ENCODE data around the gene TGFBI. TPM values are rescaled to one million over a fixed set of nuclear protein-coding genes. Genes with fewer than 3 reads are reported as not detected.

TGFBI gene
- 5.2 and 12.8 TPM in 2 replicates for total RNA-seq

DNA sequence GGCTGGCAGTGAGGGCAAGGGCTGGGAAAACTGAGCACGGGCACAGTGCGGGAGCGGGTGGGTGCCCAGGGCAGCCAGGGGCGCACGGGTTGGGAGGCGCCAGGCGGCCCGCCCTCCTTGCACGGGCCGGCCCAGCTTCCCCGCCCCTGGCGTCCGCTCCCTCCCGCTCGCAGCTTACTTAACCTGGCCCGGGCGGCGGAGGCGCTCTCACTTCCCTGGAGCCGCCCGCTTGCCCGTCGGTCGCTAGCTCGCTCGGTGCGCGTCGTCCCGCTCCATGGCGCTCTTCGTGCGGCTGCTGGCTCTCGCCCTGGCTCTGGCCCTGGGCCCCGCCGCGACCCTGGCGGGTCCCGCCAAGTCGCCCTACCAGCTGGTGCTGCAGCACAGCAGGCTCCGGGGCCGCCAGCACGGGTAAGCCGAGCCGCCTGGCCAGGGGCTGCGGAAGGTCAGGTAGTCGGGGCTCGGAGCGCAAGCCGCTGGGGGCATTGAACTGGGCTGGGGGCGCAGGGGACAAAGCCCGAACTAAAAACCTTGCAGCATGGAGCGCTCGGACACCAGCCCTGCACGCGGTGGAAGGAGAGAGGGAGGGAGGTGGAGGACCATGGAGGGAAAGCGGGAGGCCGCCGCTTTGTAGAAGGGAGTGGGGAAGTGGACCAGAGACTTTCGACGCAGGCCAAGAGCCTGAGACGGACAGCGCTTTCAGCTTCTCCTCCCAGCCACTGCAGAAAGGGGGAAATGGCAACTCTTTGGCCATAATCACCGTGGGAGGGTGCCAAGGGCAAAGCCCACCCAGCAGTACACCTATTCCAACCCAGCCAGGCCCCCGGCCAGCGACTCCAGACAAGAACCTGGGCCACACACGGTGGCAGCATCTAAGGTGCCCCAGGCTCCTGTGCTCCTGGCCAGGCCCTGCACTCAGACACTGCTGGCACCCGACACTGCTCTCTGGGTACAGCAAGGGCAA lies at the start of gene TGFBI:
Gene TGFBI (plus strand): TSS at position 207 of the 961 bp plus-strand sequence. CDS start 68 bp downstream, at position 275.

Other genes with a start within 250 kb of the TGFBI start
- gene SLC25A48, start 194.3 kb upstream of the TGFBI start, total RNA-seq: not detected in 2 replicates
- not detected in 2 replicates for gene IL9, start 133.1 kb upstream of the TGFBI start, total RNA-seq
- gene LECT2, start 74.0 kb upstream of the TGFBI start, total RNA-seq: not detected in 2 replicates
- 23.3 and 39.6 TPM in 2 replicates for gene SMAD5, start 103.9 kb downstream of the TGFBI start, total RNA-seq
- not detected in 2 replicates for gene SMIM32, start 164.2 kb downstream of the TGFBI start, total RNA-seq

Data from bladder microvascular endothelial cell (primary cell).